HG03342 (cell line): Measurements from ENCODE around the gene KCNT2.
A peak's percentile ranks its signal among the peaks of the same experiment; 100 is the strongest.
"Not testable (repeated sequence)": the region's sequence is repeated elsewhere in the genome, so short reads cannot be mapped to it uniquely, and the experiment has no call there.

Experiments
- ATAC-seq: cut with Tn5 transposase; IDR thresholded peaks from one replicate; pipeline ENCODE4 v1.9.1; 2021; ENCODE audit warnings: mild to moderate bottlenecking, moderate library complexity; ENCODE audit not compliant: unreplicated experiment

The KCNT2 gene

GRCh38 chr1:196608390-196609369, at the start of gene KCNT2:
Gene KCNT2, minus strand, starts transcription at chr1:196608440. Its CDS starts 131 bp downstream, at chr1:196608309.
- peak; percentile 57 for ATAC-seq

- ATAC-seq, result no peak
Observed at GRCh38 chr1:196655494-196655893, 47.3 kb upstream of the KCNT2 start.

- ATAC-seq, result no peak
Observed at GRCh38 chr1:196655071-196655470, 46.8 kb upstream of the KCNT2 start.

GRCh38 chr1:196654271-196654670, 46.0 kb upstream of the KCNT2 start:
- no peak for ATAC-seq

- ATAC-seq, result no peak
Observed at GRCh38 chr1:196651637-196652215, 43.5 kb upstream of the KCNT2 start, which contains the start of gene CFH. Gene CFH, plus strand, starts transcription at chr1:196652043. Its CDS starts 75 bp downstream, at chr1:196652118.

- no peak for ATAC-seq
Observed at GRCh38 chr1:196651079-196651478, 42.8 kb upstream of the KCNT2 start.

- ATAC-seq, result no peak
Observed at GRCh38 chr1:196650403-196650802, 42.2 kb upstream of the KCNT2 start.

- ATAC-seq, result no peak
Observed at GRCh38 chr1:196649990-196650389, 41.8 kb upstream of the KCNT2 start.

- ATAC-seq, result no peak
Observed at GRCh38 chr1:196640976-196641375, 32.7 kb upstream of the KCNT2 start.

- ATAC-seq, result not testable (repeated sequence)
Observed at GRCh38 chr1:196639291-196639690, 31.1 kb upstream of the KCNT2 start.

- no peak for ATAC-seq
Observed at GRCh38 chr1:196638466-196638865, 30.2 kb upstream of the KCNT2 start.

- no peak for ATAC-seq
Observed at GRCh38 chr1:196637606-196638005, 29.4 kb upstream of the KCNT2 start.

- ATAC-seq, result no peak
Observed at GRCh38 chr1:196628838-196629237, 20.6 kb upstream of the KCNT2 start.

- ATAC-seq, result no peak
Observed at GRCh38 chr1:196623079-196623478, 14.8 kb upstream of the KCNT2 start.

GRCh38 chr1:196619721-196620120, 11.5 kb upstream of the KCNT2 start:
- ATAC-seq, result no peak

GRCh38 chr1:196611873-196612272, 3.6 kb upstream of the KCNT2 start:
- ATAC-seq, result no peak

GRCh38 chr1:196609370-196609737, 1.1 kb upstream of the KCNT2 start:
- ATAC-seq, result no peak

GRCh38 chr1:196607981-196608380, 259 bp downstream of the KCNT2 start:
- no peak for ATAC-seq

GRCh38 chr1:196603651-196604050, 4.6 kb downstream of the KCNT2 start:
- no peak for ATAC-seq

- ATAC-seq, result no peak
Observed at GRCh38 chr1:196598942-196599748, 9.1 kb downstream of the KCNT2 start.

GRCh38 chr1:196594700-196595099, 13.5 kb downstream of the KCNT2 start:
- ATAC-seq, result no peak
